WERI-Rb-1 (cell line): ENCODE measurements around the gene STK11.
A peak's percentile ranks its signal among the peaks of the same experiment; 100 is the strongest.

Source experiments
- DNase-seq: peaks from one replicate; pipeline ENCODE4 v3.0.0-alpha.2; 2020
- H3K27ac ChIP-seq: fragments of 250-450 bp; sonication (Bioruptor Pico); 2 replicates; pipeline ENCODE4 v1.5.1; 2020; ENCODE audit warnings: mild to moderate bottlenecking, moderate library complexity
- H3K27me3 ChIP-seq: fragments of 250-450 bp; sonication (Bioruptor Pico); 2 replicates; pipeline ENCODE4 v1.5.1; 2021; ENCODE audit warnings: mild to moderate bottlenecking, low read depth, moderate library complexity; ENCODE audit not compliant: insufficient read depth, severe bottlenecking
- H3K36me3 ChIP-seq: fragments of 250-450 bp; sonication (Bioruptor Pico); 2 replicates; pipeline ENCODE4 v1.5.1; 2020; ENCODE audit warnings: mild to moderate bottlenecking, moderate library complexity
- H3K4me3 ChIP-seq: 2 replicates; pipeline ENCODE4 v1.5.1; 2011; ENCODE audit warnings: low read depth, mild to moderate bottlenecking, control low read depth, low read length
- H3K9me3 ChIP-seq: fragments of 250-450 bp; sonication (Bioruptor Pico); 2 replicates; pipeline ENCODE4 v1.5.1; 2021; ENCODE audit warnings: mild to moderate bottlenecking, moderate library complexity; ENCODE audit not compliant: severe bottlenecking
- CTCF ChIP-seq: IDR thresholded peaks from 2 replicates; pipeline ENCODE4 v1.5.1; 2011; ENCODE audit warnings: low read depth, mild to moderate bottlenecking, control low read depth, inconsistent platforms, low read length

Gene STK11

GRCh38 chr19:1158885-1159448 lies 46.6 kb upstream of the STK11 start:
- Histone ChIP-seq H3K4me3 (no peak overlapping the region), H3K27ac (no peak overlapping the region), H3K9me3 (no peaks in the 10 kb centered on the region), H3K27me3 (no peaks in the 10 kb centered on the region), H3K36me3 (no peaks in the 10 kb centered on the region)
- DNase-seq = no peak
- no peak for TF ChIP-seq CTCF

GRCh38 chr19:1159864-1160595 lies 45.5 kb upstream of the STK11 start:
- H3K36me3 ChIP-seq = no peaks in the 10 kb centered on the region
- DNase-seq = no peak
- no peak overlapping the region for H3K4me3 ChIP-seq
- no peak for TF ChIP-seq CTCF
- no peaks in the 10 kb centered on the region for H3K9me3 ChIP-seq
- no peak overlapping the region for H3K27ac ChIP-seq
- H3K27me3 ChIP-seq = no peaks in the 10 kb centered on the region

GRCh38 chr19:1161716-1162115 lies 43.9 kb upstream of the STK11 start:
- Histone ChIP-seq H3K9me3 (peaks cover under 1% of the 10 kb centered on the region), H3K4me3 (no peak overlapping the region), H3K27me3 (no peaks in the 10 kb centered on the region), H3K27ac (peak overlapping the region; percentile 55), H3K36me3 (peaks cover under 1% of the 10 kb centered on the region; the same call in 1 of the 2 replicates)
- TF ChIP-seq CTCF = no peak
- peak; percentile 67 for DNase-seq

DNA sequence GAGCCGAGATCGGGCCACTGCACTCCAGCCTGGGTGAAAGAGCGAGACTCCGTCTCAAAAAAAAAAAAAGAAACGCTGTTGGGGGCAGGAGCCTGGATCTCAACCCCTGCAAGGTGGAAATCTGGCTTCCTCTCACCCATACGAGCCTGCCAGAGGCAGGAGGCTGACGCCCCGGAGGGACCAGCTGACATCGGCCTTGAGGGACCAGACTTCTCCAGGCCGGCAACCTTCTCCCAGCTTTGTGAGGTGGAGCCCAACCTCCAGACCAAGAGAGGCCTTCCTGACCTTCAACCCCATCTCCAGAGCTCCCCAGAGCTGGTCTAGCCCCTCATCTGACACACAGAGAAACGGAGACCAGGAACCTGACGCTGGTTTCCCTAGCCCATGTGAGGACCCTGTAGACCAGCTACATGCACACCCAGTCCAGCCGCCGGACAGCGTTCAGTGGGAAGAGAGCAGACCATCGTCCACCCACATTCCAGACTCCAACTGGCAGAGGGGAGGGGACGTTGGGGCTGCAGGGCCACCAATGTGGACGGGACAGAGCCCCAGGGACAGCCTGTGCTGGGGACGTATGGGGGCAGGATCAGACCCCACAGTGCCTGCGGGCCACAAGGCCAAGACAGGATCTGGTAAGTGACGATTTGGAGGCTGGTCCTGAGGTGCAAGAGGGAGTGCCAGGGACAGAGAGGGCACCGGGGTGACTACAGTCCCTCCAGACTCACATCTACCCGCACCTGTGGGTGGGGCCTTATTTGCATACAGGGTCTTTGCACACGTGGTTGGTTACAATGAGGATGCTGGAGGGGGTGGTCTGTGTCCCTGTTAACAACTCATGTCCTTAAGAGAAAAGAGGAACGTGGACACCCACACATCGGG lies 42.9 kb upstream of the STK11 start:
- Histone ChIP-seq H3K36me3 (peaks cover 3% of the 10 kb centered on the region; the same call in 1 of the 2 replicates), H3K27me3 (no peaks in the 10 kb centered on the region), H3K4me3 (no peak overlapping the region), H3K27ac (no peak overlapping the region), H3K9me3 (peaks cover 4% of the 10 kb centered on the region)
- TF ChIP-seq CTCF = no peak
- DNase-seq = no peak

GRCh38 chr19:1163283-1163933 lies 42.2 kb upstream of the STK11 start:
- no peak overlapping the region for H3K4me3 ChIP-seq
- H3K27me3 ChIP-seq = no peaks in the 10 kb centered on the region
- H3K36me3 ChIP-seq = peaks cover 3% of the 10 kb centered on the region; the same call in 1 of the 2 replicates
- peaks cover 4% of the 10 kb centered on the region for H3K9me3 ChIP-seq
- DNase-seq = no peak
- H3K27ac ChIP-seq = no peak overlapping the region
- no peak for TF ChIP-seq CTCF
